ENCODE results near the gene IFT25. TPM values are rescaled to one million over a fixed set of nuclear protein-coding genes. Genes with fewer than 3 reads are reported as not detected.

The IFT25 gene
- total RNA-seq, 3 donors from 2014 or later (not counting 1 experiment from before 2014, with no cell fraction given), result 41.5 to 54.6 (median 41.6) TPM

DNA sequence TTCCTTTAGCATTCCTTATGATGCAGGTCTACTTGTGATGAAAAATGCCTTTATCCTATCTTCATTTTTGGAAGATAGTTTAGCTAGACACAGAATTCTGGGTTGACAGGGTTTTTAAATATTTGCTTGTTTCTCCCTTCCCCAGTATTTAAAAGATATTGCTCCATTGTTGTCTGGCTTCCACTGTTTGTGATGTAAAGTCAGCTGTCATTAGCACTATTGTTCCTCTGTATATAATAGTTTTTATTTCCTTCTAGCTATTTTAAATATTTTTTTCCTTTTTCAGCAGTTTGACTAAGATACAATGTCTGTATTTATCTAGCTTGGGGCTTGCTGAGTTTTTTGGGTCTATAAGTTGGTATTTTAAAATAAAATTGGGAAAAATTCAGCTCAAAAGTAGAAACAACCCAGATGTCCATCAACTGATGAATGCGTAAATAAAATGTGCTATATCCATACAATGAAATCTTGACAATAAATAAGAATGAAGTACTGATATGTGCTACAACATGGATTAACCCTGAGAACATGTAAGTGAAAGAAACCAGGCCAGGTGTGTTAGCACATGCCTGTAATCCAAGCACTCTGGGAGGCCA, 11.2 kb downstream of the IFT25 start:
- Histone ChIP-seq H3K27me3 (ENCODE audit: control insufficient read depth, insufficient read depth, low read length) (no peaks in the 10 kb centered on the region), H3K4me1 (ENCODE audit: control insufficient read depth, insufficient read depth, low read length) (no peaks in the 10 kb centered on the region), H3K9me3 (ENCODE audit: control insufficient read depth, insufficient read depth, low read length) (peaks cover 8% of the 10 kb centered on the region), H3K27ac (ENCODE audit: low read length) (no peak overlapping the region), H3K36me3 (ENCODE audit: control insufficient read depth, insufficient read depth, low read length) (peaks cover 21% of the 10 kb centered on the region), H3K4me3 (ENCODE audit: low read length) (no peak overlapping the region)
- H3K4me1 Mint-ChIP-seq, result peaks cover 10 to 18% of the 10 kb centered on the region in 2 donors
- H3K9me3 Mint-ChIP-seq, result peaks cover 0 to 2% of the 10 kb centered on the region in 2 donors
- H3K27ac Mint-ChIP-seq, result no peak overlapping the region
- H3K27me3 Mint-ChIP-seq (ENCODE audit: low read depth in 2 of 2), result no peaks in the 10 kb centered on the region
- no CpG with 5 or more reads among the region's 1 CpG for WGBS (ENCODE audit: insufficient coverage)
- H3K36me3 Mint-ChIP-seq, result peaks cover 15% of the 10 kb centered on the region
- TF ChIP-seq, protein P1, sequence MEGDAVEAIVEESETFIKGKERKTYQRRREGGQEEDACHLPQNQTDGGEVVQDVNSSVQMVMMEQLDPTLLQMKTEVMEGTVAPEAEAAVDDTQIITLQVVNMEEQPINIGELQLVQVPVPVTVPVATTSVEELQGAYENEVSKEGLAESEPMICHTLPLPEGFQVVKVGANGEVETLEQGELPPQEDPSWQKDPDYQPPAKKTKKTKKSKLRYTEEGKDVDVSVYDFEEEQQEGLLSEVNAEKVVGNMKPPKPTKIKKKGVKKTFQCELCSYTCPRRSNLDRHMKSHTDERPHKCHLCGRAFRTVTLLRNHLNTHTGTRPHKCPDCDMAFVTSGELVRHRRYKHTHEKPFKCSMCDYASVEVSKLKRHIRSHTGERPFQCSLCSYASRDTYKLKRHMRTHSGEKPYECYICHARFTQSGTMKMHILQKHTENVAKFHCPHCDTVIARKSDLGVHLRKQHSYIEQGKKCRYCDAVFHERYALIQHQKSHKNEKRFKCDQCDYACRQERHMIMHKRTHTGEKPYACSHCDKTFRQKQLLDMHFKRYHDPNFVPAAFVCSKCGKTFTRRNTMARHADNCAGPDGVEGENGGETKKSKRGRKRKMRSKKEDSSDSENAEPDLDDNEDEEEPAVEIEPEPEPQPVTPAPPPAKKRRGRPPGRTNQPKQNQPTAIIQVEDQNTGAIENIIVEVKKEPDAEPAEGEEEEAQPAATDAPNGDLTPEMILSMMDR (IDR thresholded peaks at IDR 0.05), result no peak
- no peak for ATAC-seq
- intact Hi-C loops (cut with micrococcal nuclease), result no loop called here
- DNase-seq, result no peak
- H3K4me3 Mint-ChIP-seq, result no peak overlapping the region

DNA sequence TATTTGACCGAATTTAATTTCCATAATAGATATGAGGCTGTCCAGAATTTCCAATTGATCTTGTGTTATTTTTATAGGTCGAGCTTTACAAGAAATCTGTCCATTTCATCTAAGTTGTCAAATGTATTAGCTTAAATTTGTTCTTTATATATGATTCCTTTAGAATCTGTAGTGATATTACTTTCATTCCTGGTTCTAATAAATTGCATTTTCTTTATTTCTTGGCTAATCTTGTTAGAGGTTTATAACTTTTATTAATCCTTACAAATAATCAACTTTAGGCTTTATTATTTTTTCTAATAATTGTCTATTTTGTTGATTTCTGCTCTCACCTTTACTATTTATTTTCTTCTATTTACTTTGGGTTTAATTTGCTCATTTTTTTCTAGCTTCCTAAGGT, 14.0 kb downstream of the IFT25 start:
- Mint-ChIP-seq H3K27me3 (ENCODE audit: low read depth in 2 of 2) (no peaks in the 10 kb centered on the region), H3K36me3 (peaks cover 15% of the 10 kb centered on the region), H3K4me3 (no peak overlapping the region), H3K9me3 (peaks cover 0 to 2% of the 10 kb centered on the region in 2 donors), H3K27ac (no peak overlapping the region), H3K4me1 (peaks cover 10 to 16% of the 10 kb centered on the region in 2 donors)
- Histone ChIP-seq H3K4me3 (ENCODE audit: low read length) (no peak overlapping the region), H3K27ac (ENCODE audit: low read length) (no peak overlapping the region), H3K9me3 (ENCODE audit: control insufficient read depth, insufficient read depth, low read length) (peaks cover 8% of the 10 kb centered on the region), H3K4me1 (ENCODE audit: control insufficient read depth, insufficient read depth, low read length) (no peaks in the 10 kb centered on the region), H3K27me3 (ENCODE audit: control insufficient read depth, insufficient read depth, low read length) (no peaks in the 10 kb centered on the region), H3K36me3 (ENCODE audit: control insufficient read depth, insufficient read depth, low read length) (peaks cover 36% of the 10 kb centered on the region)
- intact Hi-C loops (cut with micrococcal nuclease), result no loop called here
- WGBS (ENCODE audit: insufficient coverage), result no CpG with 5 or more reads among the region's 2 CpGs
- TF ChIP-seq, protein P1 (IDR thresholded peaks at IDR 0.05), result no peak
- DNase-seq (no peak), ATAC-seq (no peak)

DNA sequence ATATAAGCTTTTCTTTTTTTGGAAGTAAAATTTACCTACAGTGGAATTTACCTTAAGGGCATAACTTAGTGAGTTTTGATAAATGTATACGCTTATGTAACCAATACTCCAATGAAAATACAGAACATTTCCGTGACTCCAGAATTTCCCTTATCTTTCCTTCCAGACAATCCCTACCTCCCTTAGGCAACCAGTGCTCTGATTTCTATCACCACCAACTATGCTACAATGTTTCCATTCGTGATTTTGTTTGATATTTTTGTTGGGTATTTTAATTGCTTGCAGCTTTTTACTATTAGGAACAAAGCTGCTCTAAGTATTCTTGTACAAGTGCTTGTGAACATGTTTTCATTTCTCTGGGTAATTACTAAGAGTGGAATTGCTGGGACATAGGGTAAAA, 14.6 kb downstream of the IFT25 start:
- no peak overlapping the region for H3K27ac ChIP-seq (ENCODE audit: low read length)
- DNase-seq (no peak), ATAC-seq (no peak)
- no peaks in the 10 kb centered on the region for H3K27me3 ChIP-seq (ENCODE audit: control insufficient read depth, insufficient read depth, low read length)
- Mint-ChIP-seq H3K27me3 (ENCODE audit: low read depth in 2 of 2) (no peaks in the 10 kb centered on the region), H3K9me3 (peaks cover 0 to 2% of the 10 kb centered on the region in 2 donors), H3K4me3 (no peak overlapping the region), H3K27ac (peak overlapping the region in 1 of 2 donors; percentile 1), H3K36me3 (peaks cover 13% of the 10 kb centered on the region), H3K4me1 (peaks cover 10 to 16% of the 10 kb centered on the region in 2 donors)
- intact Hi-C loops (cut with micrococcal nuclease), result no loop called here
- TF ChIP-seq, protein P1 (IDR thresholded peaks at IDR 0.05), result no peak
- H3K9me3 ChIP-seq (ENCODE audit: control insufficient read depth, insufficient read depth, low read length), result peaks cover 8% of the 10 kb centered on the region
- WGBS (ENCODE audit: insufficient coverage), result no CpG with 5 or more reads among the region's 3 CpGs
- no peak overlapping the region for H3K4me3 ChIP-seq (ENCODE audit: low read length)
- H3K4me1 ChIP-seq (ENCODE audit: control insufficient read depth, insufficient read depth, low read length), result no peaks in the 10 kb centered on the region
- peaks cover 37% of the 10 kb centered on the region for H3K36me3 ChIP-seq (ENCODE audit: control insufficient read depth, insufficient read depth, low read length)

Data from natural killer cell (primary cell).